AG08395 (cell line): ENCODE data around the gene PDYN.

Experiments used
- DNase-seq: peaks from one replicate; pipeline ENCODE4 v3.0.0; 2012; ENCODE audit warnings: mixed read lengths, low spot score

PDYN gene

GRCh38 chr20:1934721-1935573 lies 58.9 kb downstream of the PDYN start:
- peak; percentile 96 for DNase-seq

DNA sequence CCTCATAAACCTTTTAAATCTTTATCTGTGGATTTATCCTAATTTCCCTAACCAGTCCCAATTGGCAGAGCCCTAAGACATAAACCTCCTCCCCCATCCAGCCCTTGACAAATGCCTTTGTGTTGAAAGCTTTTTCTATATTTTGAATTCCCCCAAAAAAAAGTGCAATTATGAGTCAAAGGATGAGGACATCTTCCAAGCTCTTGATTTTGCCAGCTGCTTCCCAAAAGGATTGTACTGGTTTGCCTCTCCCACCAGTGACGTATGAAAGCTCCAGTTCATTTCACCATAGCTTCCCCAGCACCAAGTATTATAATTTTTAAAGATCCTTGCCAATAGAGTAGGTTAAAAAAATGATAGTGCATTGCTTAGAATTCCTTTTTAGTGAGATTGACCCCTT lies 59.7 kb downstream of the PDYN start:
- peak; percentile 88 for DNase-seq

- DNase-seq = peak; percentile 83
Observed at GRCh38 chr20:1933465-1933870, 60.4 kb downstream of the PDYN start.

GRCh38 chr20:1932971-1933370 lies 60.9 kb downstream of the PDYN start:
- no peak for DNase-seq

DNA sequence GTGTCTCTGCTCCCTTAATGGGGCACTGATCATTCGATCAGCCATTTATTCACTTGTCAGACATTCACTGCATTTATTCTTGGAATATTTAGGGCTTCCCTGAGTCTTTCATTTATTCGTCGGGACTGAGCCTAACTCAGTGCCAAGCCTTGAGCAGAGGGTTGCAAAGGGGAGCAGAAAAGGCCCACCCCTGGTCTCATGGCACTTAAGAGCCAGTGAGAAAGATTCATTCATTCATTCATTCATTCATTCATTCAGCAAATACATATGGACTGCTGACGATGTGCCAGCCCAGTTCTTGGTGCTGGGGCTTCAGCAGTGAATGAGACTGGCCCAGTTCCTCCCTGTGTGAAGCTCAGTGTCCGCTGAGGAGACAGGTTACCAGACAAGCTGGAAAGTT lies 62.0 kb downstream of the PDYN start:
- DNase-seq = no peak

- DNase-seq = no peak
Observed at GRCh38 chr20:1930165-1930564, 63.7 kb downstream of the PDYN start.

DNA sequence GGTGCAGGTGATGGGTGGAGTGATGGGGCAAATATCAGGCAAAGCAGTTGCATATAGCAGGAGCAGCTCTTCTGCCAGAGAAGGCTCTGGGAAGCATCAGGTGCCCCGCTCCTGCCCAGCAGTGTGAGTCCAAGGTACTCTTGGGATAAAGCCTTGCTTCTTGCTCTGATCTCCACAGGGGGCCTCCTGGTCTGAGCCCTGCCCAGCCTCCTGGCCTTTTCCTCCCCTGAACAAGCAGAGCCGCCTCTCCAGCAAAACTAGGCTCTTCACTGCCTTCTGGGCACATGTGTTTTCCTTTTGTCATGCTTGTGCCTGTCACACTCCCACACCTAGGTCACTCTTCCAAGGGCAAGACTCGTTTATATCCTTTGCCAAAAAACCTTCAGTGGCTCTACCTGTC lies 64.4 kb downstream of the PDYN start:
- DNase-seq = no peak

DNA sequence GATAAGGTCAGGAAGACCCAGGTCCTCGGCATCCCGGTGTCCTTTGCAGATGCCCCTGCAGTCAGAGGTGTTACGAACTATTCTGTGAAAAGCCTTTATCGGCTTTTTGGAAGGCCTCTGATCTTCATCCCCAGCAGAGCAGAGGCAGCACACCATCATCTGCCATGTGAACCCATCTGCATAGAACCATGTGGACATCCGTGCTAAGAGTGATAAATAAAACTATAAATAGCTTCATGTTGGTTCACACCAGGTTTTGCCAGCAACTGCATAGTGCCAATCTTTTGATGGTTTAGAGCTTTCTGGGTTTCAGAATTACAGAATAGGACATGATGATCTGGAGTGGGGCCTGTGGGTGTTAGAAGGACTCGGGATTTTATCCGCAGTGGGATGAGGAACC lies 65.1 kb downstream of the PDYN start:
- no peak for DNase-seq
